ENCODE data around the gene FBN1. TPM values are rescaled to one million over a fixed set of nuclear protein-coding genes. Genes with fewer than 3 reads are reported as not detected.

Gene FBN1
- total RNA-seq, 2 donors from 2014 or later, result 5.5 to 5.9 TPM

DNA sequence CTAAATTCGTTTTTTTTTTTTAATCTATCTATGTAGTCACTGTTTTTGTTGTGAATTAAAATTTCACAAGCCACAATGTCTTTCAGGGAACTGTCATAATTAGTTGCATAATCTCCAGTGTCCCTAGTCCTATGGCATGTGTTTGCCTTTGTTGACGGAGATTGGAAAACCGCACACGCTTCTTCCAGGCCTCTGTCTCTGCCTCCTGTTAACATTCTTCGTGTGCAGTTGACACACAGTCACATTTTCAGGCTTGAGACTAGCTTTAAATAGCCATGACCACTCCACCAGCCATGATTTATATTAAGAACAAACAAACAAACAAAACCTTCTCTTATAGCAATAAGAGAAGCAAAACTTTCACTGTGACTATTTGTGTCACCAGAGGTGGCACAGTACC, 174.4 kb downstream of the FBN1 start:
- H3K27me3 Mint-ChIP-seq (ENCODE audit: insufficient read depth), result peaks cover 12% of the 10 kb centered on the region
- Histone ChIP-seq H3K4me1 (ENCODE audit: control insufficient read depth, insufficient read depth, low read length) (no peaks in the 10 kb centered on the region), H3K9ac (ENCODE audit: extremely low read depth, low read length, poor library complexity, severe bottlenecking) (no peak overlapping the region), H3K9me3 (ENCODE audit: control insufficient read depth, low read length) (no peaks in the 10 kb centered on the region), H3K27me3 (ENCODE audit: control insufficient read depth, insufficient read depth, low read length, poor library complexity, severe bottlenecking) (peaks cover 5% of the 10 kb centered on the region), H3K36me3 (ENCODE audit: control insufficient read depth, insufficient read depth, low read length) (peaks cover 27% of the 10 kb centered on the region), H3K4me3 (ENCODE audit: low read length) (no peak overlapping the region), H3K27ac (ENCODE audit: low read depth, low read length) (no peak overlapping the region)
- H3K4me1 Mint-ChIP-seq, result peaks cover 6% of the 10 kb centered on the region
- no peak overlapping the region for H3K27ac Mint-ChIP-seq
- DNase-seq, result no peak
- TF ChIP-seq, protein P1, sequence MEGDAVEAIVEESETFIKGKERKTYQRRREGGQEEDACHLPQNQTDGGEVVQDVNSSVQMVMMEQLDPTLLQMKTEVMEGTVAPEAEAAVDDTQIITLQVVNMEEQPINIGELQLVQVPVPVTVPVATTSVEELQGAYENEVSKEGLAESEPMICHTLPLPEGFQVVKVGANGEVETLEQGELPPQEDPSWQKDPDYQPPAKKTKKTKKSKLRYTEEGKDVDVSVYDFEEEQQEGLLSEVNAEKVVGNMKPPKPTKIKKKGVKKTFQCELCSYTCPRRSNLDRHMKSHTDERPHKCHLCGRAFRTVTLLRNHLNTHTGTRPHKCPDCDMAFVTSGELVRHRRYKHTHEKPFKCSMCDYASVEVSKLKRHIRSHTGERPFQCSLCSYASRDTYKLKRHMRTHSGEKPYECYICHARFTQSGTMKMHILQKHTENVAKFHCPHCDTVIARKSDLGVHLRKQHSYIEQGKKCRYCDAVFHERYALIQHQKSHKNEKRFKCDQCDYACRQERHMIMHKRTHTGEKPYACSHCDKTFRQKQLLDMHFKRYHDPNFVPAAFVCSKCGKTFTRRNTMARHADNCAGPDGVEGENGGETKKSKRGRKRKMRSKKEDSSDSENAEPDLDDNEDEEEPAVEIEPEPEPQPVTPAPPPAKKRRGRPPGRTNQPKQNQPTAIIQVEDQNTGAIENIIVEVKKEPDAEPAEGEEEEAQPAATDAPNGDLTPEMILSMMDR (conservative IDR thresholded peaks at IDR 0.05), result no peak
- no peaks in the 10 kb centered on the region for H3K36me3 Mint-ChIP-seq (ENCODE audit: low read depth)
- H3K4me3 Mint-ChIP-seq, result no peak overlapping the region
- no peaks in the 10 kb centered on the region for H3K9me3 Mint-ChIP-seq
- 90 to 95% methylated on average over 2 to 5 of the region's 5 CpGs for WGBS, 2 experiments (ENCODE audit: insufficient coverage in 1 of 2, insufficient read length in 1 of 2)

DNA sequence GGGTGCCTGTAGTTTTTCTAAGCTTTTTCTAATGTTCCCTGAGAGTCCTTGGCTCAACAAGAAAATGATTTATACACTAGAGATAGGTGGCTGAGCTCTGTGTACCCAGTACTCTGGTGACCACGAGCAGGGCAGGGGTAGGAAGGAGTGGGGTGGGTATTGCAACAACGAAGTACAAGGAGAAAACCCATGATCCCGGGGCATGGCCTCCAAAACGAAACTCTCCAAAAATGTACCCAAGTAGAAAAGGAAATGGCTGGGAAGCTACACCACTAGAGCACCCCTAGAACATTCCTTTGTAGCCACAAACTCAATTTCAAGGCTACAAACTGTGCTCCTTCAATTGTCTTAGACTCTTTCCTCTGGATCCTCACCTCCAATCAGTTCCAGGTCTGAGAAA, 175.4 kb downstream of the FBN1 start:
- Mint-ChIP-seq H3K27me3 (ENCODE audit: insufficient read depth) (peaks cover 12% of the 10 kb centered on the region), H3K4me3 (no peak overlapping the region), H3K9me3 (no peaks in the 10 kb centered on the region), H3K36me3 (ENCODE audit: low read depth) (no peaks in the 10 kb centered on the region), H3K4me1 (peaks cover 6% of the 10 kb centered on the region), H3K27ac (no peak overlapping the region)
- peaks cover 5% of the 10 kb centered on the region for H3K27me3 ChIP-seq (ENCODE audit: control insufficient read depth, insufficient read depth, low read length, poor library complexity, severe bottlenecking)
- no peak overlapping the region for H3K27ac ChIP-seq (ENCODE audit: low read depth, low read length)
- H3K4me3 ChIP-seq (ENCODE audit: low read length), result no peak overlapping the region
- TF ChIP-seq, protein P1 (conservative IDR thresholded peaks at IDR 0.05), result no peak
- no peak for DNase-seq
- 89 to 93% methylated on average over 3 to 4 of the region's 4 CpGs for WGBS, 2 experiments (ENCODE audit: insufficient coverage in 1 of 2, insufficient read length in 1 of 2)
- H3K9ac ChIP-seq (ENCODE audit: extremely low read depth, low read length, poor library complexity, severe bottlenecking), result no peak overlapping the region
- no peaks in the 10 kb centered on the region for H3K9me3 ChIP-seq (ENCODE audit: control insufficient read depth, low read length)
- peaks cover 36% of the 10 kb centered on the region for H3K36me3 ChIP-seq (ENCODE audit: control insufficient read depth, insufficient read depth, low read length)
- no peaks in the 10 kb centered on the region for H3K4me1 ChIP-seq (ENCODE audit: control insufficient read depth, insufficient read depth, low read length)

DNA sequence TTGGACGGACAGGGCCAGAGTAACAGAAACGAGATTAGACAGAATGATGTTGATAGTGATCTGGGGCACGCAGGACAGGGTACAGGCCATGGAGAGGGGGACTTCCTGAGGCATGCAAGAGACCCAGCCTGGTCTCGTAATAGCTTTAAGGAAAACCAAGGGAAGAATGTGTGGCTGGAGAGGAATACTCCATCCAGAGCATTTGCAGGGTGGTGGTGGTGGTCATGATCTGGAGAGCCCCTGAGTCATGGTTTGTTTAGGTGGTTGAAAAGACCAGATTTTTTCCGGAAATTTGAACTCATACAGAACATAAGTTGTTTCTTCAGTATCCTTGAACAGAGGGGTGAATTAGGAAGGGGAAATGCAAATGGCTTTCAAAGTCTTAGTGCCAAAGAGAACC, 175.8 kb downstream of the FBN1 start:
- no peaks in the 10 kb centered on the region for H3K36me3 Mint-ChIP-seq (ENCODE audit: low read depth)
- no peak overlapping the region for H3K27ac Mint-ChIP-seq
- no peak overlapping the region for H3K27ac ChIP-seq (ENCODE audit: low read depth, low read length)

More for the DNA sequence above, 175.8 kb downstream of the FBN1 start:
- H3K27me3 ChIP-seq (ENCODE audit: control insufficient read depth, insufficient read depth, low read length, poor library complexity, severe bottlenecking), result peaks cover 5% of the 10 kb centered on the region
- H3K4me3 ChIP-seq (ENCODE audit: low read length), result no peak overlapping the region
- H3K4me1 ChIP-seq (ENCODE audit: control insufficient read depth, insufficient read depth, low read length), result no peaks in the 10 kb centered on the region
- no peak overlapping the region for H3K4me3 Mint-ChIP-seq
- H3K36me3 ChIP-seq (ENCODE audit: control insufficient read depth, insufficient read depth, low read length), result peaks cover 37% of the 10 kb centered on the region
- no peak overlapping the region for H3K9ac ChIP-seq (ENCODE audit: extremely low read depth, low read length, poor library complexity, severe bottlenecking)
- peaks cover 6% of the 10 kb centered on the region for H3K4me1 Mint-ChIP-seq
- no peak for DNase-seq
- WGBS, 2 experiments (ENCODE audit: insufficient coverage in 1 of 2, insufficient read length in 1 of 2), result 90 to 95% methylated on average over 5 of the region's 5 CpGs
- TF ChIP-seq, protein P1 (conservative IDR thresholded peaks at IDR 0.05), result no peak
- peaks cover 12% of the 10 kb centered on the region for H3K27me3 Mint-ChIP-seq (ENCODE audit: insufficient read depth)
- no peaks in the 10 kb centered on the region for H3K9me3 Mint-ChIP-seq
- H3K9me3 ChIP-seq (ENCODE audit: control insufficient read depth, low read length), result no peaks in the 10 kb centered on the region
